HepG2 (cell line): ENCODE results near the gene PARP15. TPM values are rescaled to one million over a fixed set of nuclear protein-coding genes. Genes with fewer than 3 reads are reported as not detected.

Experiments
- ATAC-seq: fragments of 200-7000 bp; cut with Tn5 transposase; 3 replicates; pipeline ENCODE4 v1.9.1; 2020; ENCODE audit warnings: mild to moderate bottlenecking, moderate library complexity
- BruUV-seq: library from RNA; stranded (reverse); fragments of 400-500 nt; replicated peaks from 2 replicates; lab custom pipeline; 2021; lab: Mats Ljungman, UMichigan
- CTCF ChIA-PET: fragments of 300-600 bp; formaldehyde crosslinking; extraction: SDS; loops from one replicate; lab custom pipeline; 2021; ENCODE audit warnings: low total read pairs, inconsistent platforms, low intra/inter-chr PET ratio; lab: Yijun Ruan, JAX
- POLR2A ChIA-PET: fragments of 350-600 bp; sonication (Branson Sonifier 250); formaldehyde crosslinking; loops from one replicate; lab custom pipeline; 2020; ENCODE audit warnings: antibody characterized with exemption, inconsistent platforms; lab: Yijun Ruan, JAX
- DNase-seq: peaks from one replicate; pipeline ENCODE4 v3.0.0-alpha.2; 2015; ENCODE audit warnings: low spot score
- FAIRE-seq: peaks from 3 replicates; lab custom pipeline; 2011; peaks lifted over from hg19 to GRCh38; lab: Jason Lieb, UNC
- H2AFZ ChIP-seq: one replicate; pipeline ENCODE4 v1.6.1; 2011; ENCODE audit warnings: low read length, inconsistent platforms
- H3K27ac ChIP-seq: fragments of 300-600 bp; 3 replicates; pipeline ENCODE4 v1.8.0; 2011; ENCODE audit warnings: mixed run types, mild to moderate bottlenecking, mixed read lengths, low read length, inconsistent platforms; ENCODE audit not compliant: insufficient read depth; ENCODE audit errors: extremely low read length
- H3K27me3 ChIP-seq, 2 experiments: fragments of 200-600 bp in 1 of 2; 2 replicates in 1 of 2; 3 replicates in 1 of 2; pipeline versions ENCODE4 v1.6.0 to v1.8.0; 2011; ENCODE audit warnings: low read length in 2 of 2, mild to moderate bottlenecking in 2 of 2, moderate library complexity in 2 of 2, inconsistent platforms in 1 of 2; ENCODE audit not compliant: insufficient read depth in 2 of 2, control insufficient read depth in 1 of 2
- H3K36me3 ChIP-seq, 2 experiments: fragments of 200-600 bp in 1 of 2; replicated peaks in 1 of 2; 2 replicates in 1 of 2; 3 replicates in 1 of 2; pipeline versions ENCODE4 v1.5.1 to v1.8.0; 2011; ENCODE audit warnings: low read length in 2 of 2, inconsistent platforms in 1 of 2; ENCODE audit not compliant: insufficient read depth in 2 of 2, control insufficient read depth in 1 of 2
- H3K4me1 ChIP-seq: 2 replicates; pipeline ENCODE4 v1.5.1; 2012; ENCODE audit warnings: low read length, inconsistent platforms; ENCODE audit not compliant: insufficient read depth
- H3K4me2 ChIP-seq: 2 replicates; pipeline ENCODE4 v1.6.0; 2011; ENCODE audit warnings: low read depth, low read length, inconsistent platforms
- H3K4me3 ChIP-seq, 3 experiments: fragments of 200-600 bp in 1 of 3; sonication (generic), shearing (Covaris generic) in 1 of 3; replicated peaks in 1 of 3; 2 replicates each; pipeline ENCODE4 v1.5.1; 2011 to 2016; ENCODE audit warnings: low read length in 3 of 3, inconsistent platforms in 2 of 3, low read depth in 2 of 3, mild to moderate bottlenecking in 2 of 3, control low read depth in 1 of 3, mixed read lengths in 1 of 3; ENCODE audit not compliant: insufficient read depth in 1 of 3
- H3K79me2 ChIP-seq: one replicate; pipeline ENCODE4 v1.6.1; 2011; ENCODE audit warnings: low read length, inconsistent platforms; ENCODE audit not compliant: insufficient read depth
- H3K9ac ChIP-seq: 2 replicates; pipeline ENCODE4 v1.6.0; 2011; ENCODE audit warnings: mild to moderate bottlenecking, low read depth, low read length, inconsistent platforms; ENCODE audit not compliant: insufficient read depth
- H3K9me3 ChIP-seq: 2 replicates; pipeline ENCODE4 v1.5.1; 2012; ENCODE audit warnings: mild to moderate bottlenecking, low read length
- H4K20me1 ChIP-seq: 2 replicates; pipeline ENCODE4 v1.6.0; 2011; ENCODE audit warnings: inconsistent platforms, mild to moderate bottlenecking, low read length, moderate library complexity; ENCODE audit not compliant: insufficient read depth
- KDM5B ChIP-seq: sonication (generic); formaldehyde crosslinking; IDR thresholded peaks from 2 replicates; pipeline ENCODE4 v1.4.0; 2020; ENCODE audit warnings: missing genetic modification reagents, mild to moderate bottlenecking, borderline replicate concordance
- MIXL1 ChIP-seq: IDR thresholded peaks from 2 replicates; pipeline ENCODE4 v1.6.1; 2016
- PTBP1 ChIP-seq: fragments of 200-400 bp; formaldehyde crosslinking; IDR thresholded peaks from 2 replicates; pipeline ENCODE4 v1.6.1; 2018; ENCODE audit warnings: low read length, low read depth; ENCODE audit not compliant: poor library complexity, severe bottlenecking
- SNAPC2 ChIP-seq: sonication (generic); formaldehyde crosslinking; IDR thresholded peaks from 2 replicates; pipeline ENCODE4 v1.8.1; 2022; ENCODE audit warnings: mild to moderate bottlenecking, missing genetic modification reagents
- STAG1 ChIP-seq: sonication (generic); formaldehyde crosslinking; IDR thresholded peaks from 2 replicates; pipeline ENCODE4 v1.4.0; 2020; ENCODE audit warnings: missing genetic modification reagents
- YY1 ChIP-seq: IDR thresholded peaks from 2 replicates; pipeline ENCODE4 v1.6.1; 2011; ENCODE audit warnings: low read length, low read depth, moderate library complexity, mild to moderate bottlenecking; ENCODE audit not compliant: insufficient read depth, insufficient replicate concordance
- ZMAT3 ChIP-seq: sonication (generic); formaldehyde crosslinking; conservative IDR thresholded peaks from 2 replicates; pipeline ENCODE4 v1.7.0; 2021; ENCODE audit warnings: missing genetic modification reagents
- ZNF407 ChIP-seq: sonication (generic); formaldehyde crosslinking; IDR thresholded peaks from one replicate; pipeline ENCODE4 v1.5.1; 2020; ENCODE audit warnings: mild to moderate bottlenecking, missing genetic modification reagents; ENCODE audit errors: not compliant biosample characterization
- ZNF629 ChIP-seq: sonication (generic); formaldehyde crosslinking; conservative IDR thresholded peaks from 2 replicates; pipeline ENCODE4 v1.5.0; 2020; ENCODE audit warnings: missing genetic modification reagents
- ZNF891 ChIP-seq: sonication (generic); formaldehyde crosslinking; IDR thresholded peaks from 2 replicates; pipeline ENCODE4 v1.5.0; 2020; ENCODE audit warnings: mild to moderate bottlenecking, missing genetic modification reagents
- WGBS: methylation state at CpG from one replicate; pipeline ENCODE4 v1.1.6; 2017; ENCODE audit warnings: low lambda C conversion rate; 5-methylcytosine and 5-hydroxymethylcytosine counted together
- in situ Hi-C: cut with HindIII; loops from 2 replicates; pipeline ENCODE4 v1.10.0; 2017; ENCODE audit warnings: low pct_unique_long_range_greater_than_20kb; ENCODE audit not compliant: extremely low pct_ligation_motif_present
- intact Hi-C: fragments of 100-400 bp; cut with micrococcal nuclease; formaldehyde crosslinking; loops from one replicate; pipeline ENCODE4 v1.10.0; 2022; ENCODE audit not compliant: unreplicated experiment
- polyA plus RNA-seq, 8 experiments: library from polyadenylated mRNA; depleted of rRNA in 3 of 8; stranded (reverse) in 7 of 8; unstranded in 1 of 8; fragments of >200 nt; fragmentation: Illumina TruSeq in 4 of 8; extraction: Trizol in 4 of 8; gene quantifications; 2 replicates each; pipeline versions ENCODE4 v1.2.1 to v1.2.3, GENCODE V29; 2011 to 2016; ENCODE audit warnings: low read depth in 4 of 8, missing spikeins in 1 of 8, mixed read lengths in 1 of 8; ENCODE audit not compliant: insufficient read depth in 1 of 8
- total RNA-seq, 5 experiments: library from RNA; depleted of rRNA; stranded (reverse); fragments of >200 nt; fragmentation: Illumina TruSeq; extraction: Trizol; gene quantifications; 2 replicates each; pipeline ENCODE4 v1.2.3, GENCODE V29; 2016; ENCODE audit warnings: low read depth in 1 of 5

The PARP15 gene
- total and polyA plus RNA-seq, 2 of the 13 experiments (the other 11 are each of a cell fraction or from before 2014, with no cell fraction given): 0.02 TPM; not detected in 1

- ChIA-PET CTCF (no interaction called here), POLR2A (no interaction called here)
- Histone ChIP-seq H3K4me3 (no peak overlapping the region), H3K36me3 (no peaks in the 10 kb centered on the region), H3K79me2 (no peaks in the 10 kb centered on the region), H4K20me1 (no peaks in the 10 kb centered on the region), H3K27me3 (peaks cover 2 to 54% of the 10 kb centered on the region in 2 experiments), H3K4me1 (no peaks in the 10 kb centered on the region), H2AFZ (no peak overlapping the region), H3K4me2 (no peak overlapping the region), H3K9me3 (no peaks in the 10 kb centered on the region), H3K9ac (no peak overlapping the region), H3K27ac (no peak overlapping the region)
- ATAC-seq (no peak), FAIRE-seq (no peak), DNase-seq (no peak)
- 40% methylated on average over 3 of the region's 3 CpGs for WGBS
- BruUV-seq: no TSS peak
- TF ChIP-seq STAG1 (CRISPR knock-in tag): peak; percentile 7; the same call in 1 of the 2 replicates
- no peak for TF ChIP-seq ZNF891 (CRISPR knock-in tag)
- in situ Hi-C loops (no loop called here), intact Hi-C loops (no loop called here)
Measured at GRCh38 chr3:122618614-122619013, 41.2 kb downstream of the PARP15 start.

- H3K9ac ChIP-seq: no peak overlapping the region
- FAIRE-seq (no peak), ATAC-seq (no peak), DNase-seq (no peak)
- H3K9me3 ChIP-seq: no peaks in the 10 kb centered on the region
- H3K4me3 ChIP-seq: no peak overlapping the region
- H3K4me1 ChIP-seq: no peaks in the 10 kb centered on the region
- intact Hi-C loops: no loop called here
- no peaks in the 10 kb centered on the region for H3K36me3 ChIP-seq
- WGBS: 10% methylated on average over 4 of the region's 4 CpGs
- no TSS peak for BruUV-seq
- CTCF ChIA-PET: no interaction called here
- no peak overlapping the region for H3K27ac ChIP-seq
- no peaks in the 10 kb centered on the region for H3K79me2 ChIP-seq
- no peak overlapping the region for H2AFZ ChIP-seq
- H3K4me2 ChIP-seq: no peak overlapping the region
- H4K20me1 ChIP-seq: no peaks in the 10 kb centered on the region
- H3K27me3 ChIP-seq: peaks cover 2 to 56% of the 10 kb centered on the region in 2 experiments
- POLR2A ChIA-PET: no interaction called here
- TF ChIP-seq ZNF407 (CRISPR knock-in tag) (no peak), MIXL1 (CRISPR knock-in tag) (no peak), SNAPC2 (CRISPR knock-in tag) (no peak), PTBP1 (no peak), KDM5B (CRISPR knock-in tag) (no peak), YY1 (no peak), ZMAT3 (CRISPR knock-in tag) (no peak), ZNF629 (CRISPR knock-in tag) (no peak)
- in situ Hi-C loops: no loop called here
Measured at GRCh38 chr3:122619040-122619439, 41.6 kb downstream of the PARP15 start.
